Tibial nerve (tissue), 3 donors: Measurements from ENCODE around the gene HERC3.

Experiments used
- POLR2A ChIP-seq, 2 donors: fragments of 450-650 bp; IDR thresholded peaks; one replicate each; pipeline ENCODE4 v1.6.1; 2017; ENCODE audit warnings: antibody characterized with exemption in 2 of 2, mild to moderate bottlenecking in 2 of 2, moderate library complexity in 2 of 2
- TF ChIP-seq, protein P1 (sequence below), 5 experiments: fragments of 200-600 bp in 3 of 5; fragments of 450-650 bp in 2 of 5; sonication (generic) in 3 of 5; IDR thresholded peaks; one replicate each; pipeline ENCODE4 v1.5.1; 2016 to 2019; ENCODE audit warnings: antibody characterized with exemption in 5 of 5, mild to moderate bottlenecking in 3 of 5, moderate library complexity in 2 of 5

DNA sequence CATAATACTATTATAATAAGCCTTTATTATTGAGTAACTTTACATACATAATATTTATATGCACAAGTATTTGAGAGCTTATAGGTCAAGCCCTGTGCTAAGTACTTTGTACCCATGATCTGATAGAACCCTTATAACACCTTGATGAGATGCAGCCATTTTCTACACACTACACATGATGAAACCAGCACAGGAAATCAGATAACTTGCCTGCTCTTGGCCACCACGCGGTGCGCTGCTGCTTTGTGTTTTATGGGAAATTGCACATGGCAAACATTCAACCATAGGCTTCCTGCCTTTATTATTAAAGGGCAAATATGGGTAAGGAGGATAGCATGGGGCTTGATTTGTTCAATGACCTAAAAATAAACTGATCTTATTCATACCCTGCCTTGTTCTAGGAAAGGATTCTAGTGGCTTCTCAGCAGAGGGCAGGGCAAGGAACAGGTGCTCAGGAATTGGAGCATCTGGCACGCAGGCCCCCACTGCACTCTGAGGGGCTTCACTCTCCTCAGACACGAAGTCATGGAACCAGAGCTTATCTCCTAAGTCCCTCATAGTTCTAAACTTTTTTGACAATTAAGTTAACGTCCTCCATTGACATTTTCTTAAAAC is 137.0 kb downstream of the HERC3 start:
- TF ChIP-seq, protein P1, sequence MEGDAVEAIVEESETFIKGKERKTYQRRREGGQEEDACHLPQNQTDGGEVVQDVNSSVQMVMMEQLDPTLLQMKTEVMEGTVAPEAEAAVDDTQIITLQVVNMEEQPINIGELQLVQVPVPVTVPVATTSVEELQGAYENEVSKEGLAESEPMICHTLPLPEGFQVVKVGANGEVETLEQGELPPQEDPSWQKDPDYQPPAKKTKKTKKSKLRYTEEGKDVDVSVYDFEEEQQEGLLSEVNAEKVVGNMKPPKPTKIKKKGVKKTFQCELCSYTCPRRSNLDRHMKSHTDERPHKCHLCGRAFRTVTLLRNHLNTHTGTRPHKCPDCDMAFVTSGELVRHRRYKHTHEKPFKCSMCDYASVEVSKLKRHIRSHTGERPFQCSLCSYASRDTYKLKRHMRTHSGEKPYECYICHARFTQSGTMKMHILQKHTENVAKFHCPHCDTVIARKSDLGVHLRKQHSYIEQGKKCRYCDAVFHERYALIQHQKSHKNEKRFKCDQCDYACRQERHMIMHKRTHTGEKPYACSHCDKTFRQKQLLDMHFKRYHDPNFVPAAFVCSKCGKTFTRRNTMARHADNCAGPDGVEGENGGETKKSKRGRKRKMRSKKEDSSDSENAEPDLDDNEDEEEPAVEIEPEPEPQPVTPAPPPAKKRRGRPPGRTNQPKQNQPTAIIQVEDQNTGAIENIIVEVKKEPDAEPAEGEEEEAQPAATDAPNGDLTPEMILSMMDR (IDR thresholded peaks at IDR 0.05): no peak
- TF ChIP-seq POLR2A (IDR thresholded peaks at IDR 0.05): no peak
